ENCODE data around the gene NT5DC1. TPM values are rescaled to one million over a fixed set of nuclear protein-coding genes. Genes with fewer than 3 reads are reported as not detected.

The NT5DC1 gene
- total RNA-seq: 8.3 and 9.9 TPM in 2 replicates

DNA sequence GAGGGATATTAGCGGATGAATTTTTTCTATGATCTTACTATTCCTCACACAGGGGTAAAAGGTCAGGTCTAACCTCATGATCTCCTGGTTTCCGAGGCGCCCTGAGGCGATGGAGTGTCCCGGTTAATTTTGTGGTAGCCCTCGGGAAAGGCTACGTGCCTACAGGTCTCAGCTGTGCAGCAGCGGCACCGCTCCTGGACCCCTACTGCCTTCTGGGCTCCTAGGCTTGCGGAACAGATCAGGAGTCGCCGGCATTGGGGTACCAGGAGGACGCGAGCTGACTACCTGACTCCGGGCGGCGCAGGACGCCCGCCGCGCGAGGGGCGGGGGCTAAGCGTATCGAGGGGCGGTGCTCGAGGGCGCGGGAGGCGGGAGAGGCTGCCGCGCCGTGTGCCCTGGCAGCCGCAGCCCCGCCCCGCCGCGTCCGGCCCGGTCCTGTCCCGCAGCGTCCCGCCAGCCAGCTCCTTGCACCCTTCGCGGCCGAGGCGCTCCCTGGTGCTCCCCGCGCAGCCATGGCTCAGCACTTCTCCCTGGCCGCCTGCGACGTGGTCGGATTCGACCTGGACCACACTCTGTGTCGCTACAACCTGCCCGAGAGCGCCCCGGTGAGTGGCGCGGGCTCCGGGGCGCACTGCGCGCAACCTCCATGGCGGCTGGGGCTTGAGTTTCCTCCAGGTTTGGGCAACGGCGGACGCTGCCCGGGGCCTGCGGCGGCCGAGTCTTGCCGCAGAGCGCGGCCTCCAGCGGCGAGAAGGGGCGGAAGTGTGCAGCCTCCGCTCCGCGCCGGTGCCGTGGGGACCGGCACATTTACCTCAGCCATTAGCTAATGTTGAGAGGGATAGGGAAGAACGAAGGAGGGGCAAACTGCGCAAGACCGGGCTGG lies at the start of gene NT5DC1:
TSS of gene NT5DC1 (plus strand) at position 435 of the 883 bp plus-strand sequence. CDS start at position 513, 78 bp downstream.

DNA sequence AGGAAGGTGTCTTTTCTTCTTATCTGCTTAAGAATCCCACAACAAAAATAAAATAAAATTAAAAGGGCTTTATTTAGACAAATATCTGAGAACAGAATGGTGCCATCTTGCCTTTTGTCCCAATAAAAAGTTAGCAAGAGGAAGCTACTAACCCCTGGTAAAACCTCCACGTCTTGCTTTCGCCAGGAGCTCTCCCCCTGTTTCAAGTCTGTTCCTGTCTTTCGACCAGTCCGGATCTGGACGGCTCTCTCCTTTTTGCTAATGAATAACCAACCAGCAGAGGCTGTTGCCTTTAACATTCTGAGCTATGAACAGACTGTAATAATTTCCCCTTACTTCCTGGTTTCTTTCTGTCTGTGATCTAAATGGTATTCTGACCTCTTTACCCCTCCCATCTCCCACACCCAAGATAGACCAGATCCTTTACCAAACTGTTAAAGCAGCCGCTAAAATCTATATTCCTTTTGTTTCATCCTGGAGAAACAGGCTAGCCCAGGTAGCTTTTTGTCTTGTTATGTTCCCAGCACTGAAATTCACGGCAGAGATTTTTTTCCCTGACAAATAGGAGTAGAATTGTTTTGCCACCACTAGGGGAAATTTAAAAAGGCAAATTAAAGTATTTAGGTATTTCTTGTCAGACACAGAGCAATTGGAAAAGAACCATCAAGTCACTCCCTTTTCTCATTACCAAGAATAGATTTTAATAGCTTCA lies 39.9 kb upstream of the NT5DC1 start, which contains the start of gene FRK:
TSS of gene FRK (minus strand) at position 320 of the 712 bp plus-strand sequence. CDS start 580 bp downstream, outside the sequence.

DNA sequence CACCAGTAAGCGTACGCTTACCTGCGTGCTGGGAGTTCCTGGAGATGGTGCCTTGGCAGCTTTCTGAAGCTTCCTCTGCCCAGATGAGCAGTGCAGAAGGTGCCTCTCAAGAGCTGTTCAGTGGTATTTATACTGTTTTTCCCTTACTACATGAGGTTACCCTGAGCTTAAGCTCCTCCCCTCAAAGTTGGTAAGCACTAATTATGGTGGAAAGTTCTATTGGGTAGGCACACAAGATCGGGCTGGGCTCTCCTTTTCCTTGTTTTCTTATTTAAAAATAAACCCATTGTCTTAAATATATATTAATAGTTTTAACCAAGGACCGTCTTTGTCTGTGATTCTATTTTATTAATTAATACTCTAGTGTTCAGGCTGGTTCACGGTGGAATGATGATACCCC lies 25.4 kb downstream of the NT5DC1 start, which contains the start of gene COL10A1:
TSS of gene COL10A1 (minus strand) at position 101 of the 400 bp plus-strand sequence. CDS start 640 bp downstream, outside the sequence.

DNA sequence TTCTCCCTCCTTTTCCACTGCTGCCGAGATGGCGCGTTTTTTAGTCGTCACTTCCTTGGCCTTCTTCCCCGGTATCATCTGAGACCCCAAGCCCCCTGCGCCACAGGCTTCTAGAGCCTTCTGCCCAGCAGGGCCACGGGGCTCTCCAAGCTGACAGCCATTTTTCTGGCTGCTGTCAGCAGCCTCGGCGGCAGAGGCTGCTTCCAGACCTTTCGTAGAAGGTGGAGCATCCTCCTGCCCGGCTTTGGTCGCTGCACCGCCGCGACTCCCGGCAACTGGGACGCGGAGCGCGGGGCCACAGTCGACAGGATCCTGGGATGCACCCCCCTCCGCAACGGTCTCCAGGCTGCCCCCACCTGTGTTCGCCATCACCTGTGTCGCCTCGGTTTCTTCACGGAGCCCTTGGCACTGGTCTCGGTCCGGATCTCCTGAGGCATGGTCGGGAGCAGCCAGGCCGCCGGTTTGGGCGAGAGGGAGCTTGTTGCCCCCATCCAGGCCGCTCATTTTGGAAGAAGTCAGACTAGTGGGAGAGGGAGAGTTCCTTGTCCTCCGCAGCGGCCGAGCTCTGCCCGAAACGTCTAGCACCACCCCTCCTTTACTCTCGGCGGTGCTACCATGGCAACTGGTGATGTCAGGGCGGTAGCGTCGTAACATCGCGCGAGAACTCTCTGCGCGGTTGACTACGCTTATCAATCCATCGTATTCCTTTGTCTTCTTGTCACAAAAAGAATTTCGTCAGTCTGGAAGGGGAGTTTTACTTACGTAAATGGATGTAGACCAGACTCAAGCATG lies 153.0 kb downstream of the NT5DC1 start, which contains the start of gene TSPYL4:
TSS of gene TSPYL4 (minus strand) at position 571 of the 792 bp plus-strand sequence. CDS start at position 504, 67 bp downstream.

DNA sequence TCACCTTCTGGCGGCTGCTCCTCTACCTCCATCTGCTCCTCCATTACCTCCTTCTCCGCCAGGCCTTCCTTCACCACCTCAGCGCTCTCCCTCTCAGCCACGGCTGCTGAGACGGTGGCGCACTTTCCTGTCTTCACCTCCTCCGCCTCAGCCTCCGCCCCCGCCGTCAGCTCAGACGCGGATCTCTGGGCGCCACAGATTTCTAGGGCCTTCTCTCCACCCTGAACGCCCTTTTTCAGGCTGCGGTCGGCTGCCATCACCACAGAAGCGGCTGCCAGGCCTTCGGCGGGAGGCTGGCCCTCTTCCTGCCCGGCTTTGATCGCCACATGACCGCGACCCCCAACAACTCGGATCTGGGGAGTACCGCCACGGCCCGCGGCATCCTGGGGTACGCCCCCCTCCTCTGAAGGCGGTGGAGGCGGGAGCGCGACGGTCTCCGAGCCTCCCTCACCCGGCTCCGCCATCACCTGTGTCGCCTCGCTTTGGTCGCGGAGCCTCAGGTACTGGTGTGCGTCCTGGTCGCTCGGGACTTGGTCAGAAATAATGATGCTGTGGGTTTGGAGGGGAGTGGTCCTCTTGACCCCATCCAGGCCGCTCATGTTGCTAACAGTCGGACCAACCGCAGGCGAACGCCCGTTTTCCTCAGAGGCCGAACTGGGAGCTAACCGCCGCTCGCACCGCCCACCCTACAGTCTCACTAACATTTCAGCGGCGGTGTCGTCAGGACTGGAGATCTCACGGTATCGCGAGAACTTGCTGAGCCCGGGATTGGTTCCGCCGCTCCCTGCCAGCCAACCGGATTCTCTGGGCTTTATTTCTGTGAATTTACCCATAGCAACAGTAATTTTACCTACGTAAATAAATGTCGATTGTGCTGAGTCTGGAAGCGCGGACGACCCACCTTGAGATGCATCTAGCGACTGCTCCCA lies 178.8 kb downstream of the NT5DC1 start, which contains the start of gene TSPYL1:
TSS of gene TSPYL1 (minus strand) at position 699 of the 929 bp plus-strand sequence. CDS start at position 599, 100 bp downstream.

Other genes with a start within 250 kb of the NT5DC1 start
- gene FRK, start 40.0 kb upstream of the NT5DC1 start, total RNA-seq: 0.09 and 0.30 TPM in 2 replicates
- gene COL10A1, start 25.3 kb downstream of the NT5DC1 start, total RNA-seq: 0.05 and 0.30 TPM in 2 replicates
- 8.3 and 9.0 TPM in 2 replicates for gene TSPYL4, start 153.2 kb downstream of the NT5DC1 start, total RNA-seq
- 66.2 and 71.3 TPM in 2 replicates for gene TSPYL1, start 179.1 kb downstream of the NT5DC1 start, total RNA-seq

Data from smooth muscle cell of the umbilical artery (primary cell).